ENCODE data around the gene CCDC88C.

DNA sequence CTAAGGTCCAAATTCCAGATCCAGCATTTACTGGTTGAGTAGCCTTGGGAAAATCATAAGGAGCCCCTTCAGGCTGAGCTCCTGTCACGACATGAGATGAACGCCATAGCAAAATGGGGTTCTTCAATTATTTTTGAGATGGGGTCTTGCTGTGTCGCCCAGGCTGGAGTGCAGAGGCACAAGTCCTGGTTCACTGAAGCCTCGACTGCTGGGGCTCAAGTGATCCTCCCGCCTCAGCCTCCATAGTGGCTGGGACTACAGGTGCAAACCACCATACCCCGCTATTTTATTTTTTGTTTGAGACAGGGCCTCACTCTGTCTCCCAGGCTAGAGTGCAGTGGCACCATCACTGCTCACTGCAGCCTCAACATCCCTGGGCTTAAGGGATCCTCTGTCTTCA lies 147.4 kb downstream of the CCDC88C start:
- TF ChIP-seq, protein P1, sequence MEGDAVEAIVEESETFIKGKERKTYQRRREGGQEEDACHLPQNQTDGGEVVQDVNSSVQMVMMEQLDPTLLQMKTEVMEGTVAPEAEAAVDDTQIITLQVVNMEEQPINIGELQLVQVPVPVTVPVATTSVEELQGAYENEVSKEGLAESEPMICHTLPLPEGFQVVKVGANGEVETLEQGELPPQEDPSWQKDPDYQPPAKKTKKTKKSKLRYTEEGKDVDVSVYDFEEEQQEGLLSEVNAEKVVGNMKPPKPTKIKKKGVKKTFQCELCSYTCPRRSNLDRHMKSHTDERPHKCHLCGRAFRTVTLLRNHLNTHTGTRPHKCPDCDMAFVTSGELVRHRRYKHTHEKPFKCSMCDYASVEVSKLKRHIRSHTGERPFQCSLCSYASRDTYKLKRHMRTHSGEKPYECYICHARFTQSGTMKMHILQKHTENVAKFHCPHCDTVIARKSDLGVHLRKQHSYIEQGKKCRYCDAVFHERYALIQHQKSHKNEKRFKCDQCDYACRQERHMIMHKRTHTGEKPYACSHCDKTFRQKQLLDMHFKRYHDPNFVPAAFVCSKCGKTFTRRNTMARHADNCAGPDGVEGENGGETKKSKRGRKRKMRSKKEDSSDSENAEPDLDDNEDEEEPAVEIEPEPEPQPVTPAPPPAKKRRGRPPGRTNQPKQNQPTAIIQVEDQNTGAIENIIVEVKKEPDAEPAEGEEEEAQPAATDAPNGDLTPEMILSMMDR (IDR thresholded peaks at IDR 0.05; ENCODE audit: extremely low read depth in 1 of 2, insufficient read depth in 1 of 2, low read depth in 1 of 2, low read length in 2 of 2) = no peak
- TF ChIP-seq JUN (IDR thresholded peaks at IDR 0.05; ENCODE audit: borderline replicate concordance, insufficient read depth, insufficient read length, low read depth) = no peak
- no peak for TF ChIP-seq POLR2A (IDR thresholded peaks at IDR 0.05; ENCODE audit: low read depth, low read length)
- TF ChIP-seq MYC (IDR thresholded peaks at IDR 0.05; ENCODE audit: low read depth, low read length) = no peak
- TF ChIP-seq, protein P2, sequence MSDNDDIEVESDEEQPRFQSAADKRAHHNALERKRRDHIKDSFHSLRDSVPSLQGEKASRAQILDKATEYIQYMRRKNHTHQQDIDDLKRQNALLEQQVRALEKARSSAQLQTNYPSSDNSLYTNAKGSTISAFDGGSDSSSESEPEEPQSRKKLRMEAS (IDR thresholded peaks at IDR 0.05; ENCODE audit: insufficient read depth, insufficient read length) = no peak
- no peak for TF ChIP-seq POLR2AphosphoS5 (IDR thresholded peaks at IDR 0.05; ENCODE audit: insufficient read depth, low read depth, low read length)

All from endothelial cell of umbilical vein (primary cell).